Measurements from ENCODE around the gene ACYP1. TPM values are rescaled to one million over a fixed set of nuclear protein-coding genes. Genes with fewer than 3 reads are reported as not detected.

Gene ACYP1
- total RNA-seq: 3.5 TPM

DNA sequence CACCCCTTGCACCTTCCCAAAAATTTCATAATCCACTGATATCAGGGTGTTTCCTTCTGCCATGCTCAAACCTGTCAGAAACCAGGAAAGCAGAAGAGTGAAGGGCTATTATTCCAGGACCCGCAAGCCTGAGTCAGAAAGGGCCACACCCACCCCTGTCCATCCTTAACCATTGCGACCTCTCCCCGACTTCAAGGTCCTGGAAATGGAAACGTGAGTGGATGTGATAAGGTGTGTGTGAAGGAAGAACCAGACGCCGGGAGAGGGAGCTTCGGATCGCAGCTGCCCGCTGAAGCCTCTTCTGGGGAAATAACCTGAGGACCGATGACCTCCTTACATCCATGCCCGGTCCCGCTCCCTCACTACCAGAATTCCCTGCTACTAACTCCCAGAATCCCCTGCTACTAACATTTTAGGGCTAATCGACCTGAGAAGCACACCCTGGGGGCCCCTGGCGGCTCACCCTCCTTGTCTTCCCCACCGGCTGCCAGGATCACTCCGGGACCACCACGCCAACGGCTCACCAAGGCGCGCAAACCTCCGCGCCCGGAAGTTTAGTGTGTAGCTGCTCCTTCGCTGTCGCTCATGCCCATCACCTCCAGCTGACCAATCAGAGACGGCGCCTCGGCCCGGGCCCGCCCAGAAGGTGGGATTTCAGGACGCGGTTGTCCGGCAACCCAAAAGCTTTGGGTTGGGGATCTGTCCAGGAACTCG, at the start of gene ACYP1:
Gene ACYP1 (minus strand): TSS at position 534 of the 714 bp plus-strand sequence. CDS start 471 bp downstream, at position 63.
- Histone ChIP-seq H3K4me1 (ENCODE audit: insufficient read depth, low read length) (peaks cover 21% of the 10 kb centered on the region), H3K4me3 (ENCODE audit: low read length) (peak within 1 kb of the TSS; percentile 91), H3K9me3 (ENCODE audit: low read depth, low read length) (no peaks in the 10 kb centered on the region), H3K27me3 (ENCODE audit: insufficient read depth, low read length) (no peaks in the 10 kb centered on the region)

GRCh38 chr14:75109877-75110276, 46.1 kb upstream of the ACYP1 start:
- H3K9me3 ChIP-seq (ENCODE audit: low read depth, low read length): no peaks in the 10 kb centered on the region
- H3K4me1 ChIP-seq (ENCODE audit: insufficient read depth, low read length): no peaks in the 10 kb centered on the region
- H3K27me3 ChIP-seq (ENCODE audit: insufficient read depth, low read length): no peaks in the 10 kb centered on the region
- no peak overlapping the region for H3K4me3 ChIP-seq (ENCODE audit: low read length)

DNA sequence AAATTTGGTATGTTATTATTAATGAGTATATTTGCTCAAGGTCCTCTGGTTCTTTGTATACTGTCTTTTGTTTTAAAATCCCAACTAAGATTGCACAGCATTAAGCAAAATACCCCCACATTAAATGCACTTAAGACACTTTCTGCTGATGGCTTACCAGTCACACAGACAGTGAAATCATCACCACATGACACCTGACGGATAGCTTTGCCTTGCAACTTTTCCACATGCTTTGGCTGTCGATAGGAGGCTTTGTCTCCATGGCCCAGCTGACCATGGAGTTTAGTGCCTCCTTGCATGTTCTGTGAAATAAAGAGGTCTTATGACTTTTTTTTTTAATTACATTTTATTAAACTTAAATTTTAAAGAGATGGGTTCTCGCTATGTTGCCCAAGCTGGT, 43.4 kb upstream of the ACYP1 start:
- Histone ChIP-seq H3K9me3 (ENCODE audit: low read depth, low read length) (no peaks in the 10 kb centered on the region), H3K27me3 (ENCODE audit: insufficient read depth, low read length) (no peaks in the 10 kb centered on the region), H3K4me1 (ENCODE audit: insufficient read depth, low read length) (no peaks in the 10 kb centered on the region), H3K4me3 (ENCODE audit: low read length) (no peak overlapping the region)

DNA sequence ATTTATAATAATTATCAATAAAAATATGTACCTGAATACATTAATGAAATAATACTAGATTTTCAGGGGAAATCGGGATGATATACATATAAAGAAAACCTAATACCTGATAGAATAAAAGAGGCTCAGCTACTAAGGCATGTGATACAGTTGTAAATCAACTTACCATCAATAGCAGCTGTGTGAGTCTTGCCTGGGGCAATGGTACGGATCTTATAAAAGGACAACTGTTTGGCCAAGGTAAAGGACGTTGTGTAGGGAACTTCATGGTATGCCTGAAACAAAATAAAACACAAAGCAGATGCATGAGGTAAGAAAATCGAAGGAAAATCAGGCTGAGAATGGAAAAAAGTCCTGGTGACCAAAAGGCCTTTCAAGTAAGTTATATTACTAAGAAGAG, 37.7 kb upstream of the ACYP1 start:
- no peaks in the 10 kb centered on the region for H3K9me3 ChIP-seq (ENCODE audit: low read depth, low read length)
- H3K4me3 ChIP-seq (ENCODE audit: low read length): no peak overlapping the region
- no peaks in the 10 kb centered on the region for H3K4me1 ChIP-seq (ENCODE audit: insufficient read depth, low read length)
- no peaks in the 10 kb centered on the region for H3K27me3 ChIP-seq (ENCODE audit: insufficient read depth, low read length)

GRCh38 chr14:75098682-75099081, 34.9 kb upstream of the ACYP1 start:
- Histone ChIP-seq H3K27me3 (ENCODE audit: insufficient read depth, low read length) (no peaks in the 10 kb centered on the region), H3K4me1 (ENCODE audit: insufficient read depth, low read length) (no peaks in the 10 kb centered on the region), H3K4me3 (ENCODE audit: low read length) (no peak overlapping the region), H3K9me3 (ENCODE audit: low read depth, low read length) (no peaks in the 10 kb centered on the region)

- H3K27me3 ChIP-seq (ENCODE audit: insufficient read depth, low read length): no peaks in the 10 kb centered on the region
- H3K4me1 ChIP-seq (ENCODE audit: insufficient read depth, low read length): no peaks in the 10 kb centered on the region
- H3K4me3 ChIP-seq (ENCODE audit: low read length): no peak overlapping the region
- no peaks in the 10 kb centered on the region for H3K9me3 ChIP-seq (ENCODE audit: low read depth, low read length)
Observed at GRCh38 chr14:75098212-75098611, 34.4 kb upstream of the ACYP1 start.

DNA sequence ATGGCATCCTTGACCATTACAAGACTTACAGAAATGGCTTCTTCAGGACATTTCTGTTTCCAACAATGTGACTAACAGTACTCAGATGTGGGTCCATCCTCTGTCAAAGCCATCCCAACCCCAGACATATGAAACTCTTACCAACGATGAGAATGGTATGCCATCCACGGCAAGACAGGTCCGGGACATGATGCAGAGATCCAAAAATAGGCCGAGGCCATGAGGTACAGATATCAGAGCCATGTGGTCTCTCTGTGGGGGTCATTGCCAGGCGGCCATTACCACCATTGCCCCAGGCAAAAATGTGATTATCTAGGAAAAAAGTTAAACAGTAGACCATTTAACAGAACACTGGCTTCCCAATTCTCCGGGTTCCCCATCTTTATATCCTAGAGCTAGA, 33.1 kb upstream of the ACYP1 start:
- Histone ChIP-seq H3K27me3 (ENCODE audit: insufficient read depth, low read length) (no peaks in the 10 kb centered on the region), H3K9me3 (ENCODE audit: low read depth, low read length) (no peaks in the 10 kb centered on the region), H3K4me3 (ENCODE audit: low read length) (no peak overlapping the region), H3K4me1 (ENCODE audit: insufficient read depth, low read length) (no peaks in the 10 kb centered on the region)

DNA sequence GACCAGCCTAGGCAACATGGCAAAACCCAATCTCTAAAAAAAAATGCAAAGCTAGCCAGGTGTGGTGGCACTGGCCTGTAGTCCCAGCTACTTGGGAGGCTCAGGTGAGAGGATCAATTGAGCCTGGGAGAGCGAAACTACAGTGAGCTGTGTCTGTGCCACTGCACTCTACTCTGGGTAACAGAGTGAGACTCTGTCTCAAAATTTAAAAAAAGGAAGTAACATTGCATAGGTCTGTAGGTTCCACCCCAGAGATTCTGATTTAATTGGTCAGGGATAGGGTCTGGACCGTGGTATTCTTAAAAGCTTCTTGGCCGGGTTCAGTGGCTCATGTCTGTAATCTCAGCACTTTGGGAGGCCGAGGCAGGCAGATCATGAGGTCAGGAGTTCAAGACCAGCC, 31.9 kb upstream of the ACYP1 start:
- Histone ChIP-seq H3K27me3 (ENCODE audit: insufficient read depth, low read length) (no peaks in the 10 kb centered on the region), H3K9me3 (ENCODE audit: low read depth, low read length) (no peaks in the 10 kb centered on the region), H3K4me1 (ENCODE audit: insufficient read depth, low read length) (no peaks in the 10 kb centered on the region), H3K4me3 (ENCODE audit: low read length) (no peak overlapping the region)

DNA sequence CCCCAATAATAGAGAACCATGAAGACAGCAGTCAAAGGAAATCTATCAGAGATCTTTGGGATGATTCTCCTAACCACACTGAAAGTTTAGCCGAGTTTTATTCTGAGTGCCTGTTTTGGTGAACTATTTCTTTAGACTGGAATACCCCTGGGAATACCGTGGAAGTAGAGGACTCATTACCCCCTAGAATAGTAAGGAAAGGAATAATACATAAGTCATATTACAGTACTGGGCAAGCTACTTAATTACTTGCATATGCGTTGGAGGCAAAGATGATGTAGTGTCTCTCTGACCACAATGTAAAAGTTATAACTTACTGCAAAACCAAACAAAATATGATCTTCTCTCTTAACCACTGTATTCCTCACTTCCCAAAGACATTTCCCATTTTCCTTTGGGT, 31.1 kb upstream of the ACYP1 start:
- no peaks in the 10 kb centered on the region for H3K4me1 ChIP-seq (ENCODE audit: insufficient read depth, low read length)
- no peaks in the 10 kb centered on the region for H3K9me3 ChIP-seq (ENCODE audit: low read depth, low read length)
- no peaks in the 10 kb centered on the region for H3K27me3 ChIP-seq (ENCODE audit: insufficient read depth, low read length)
- H3K4me3 ChIP-seq (ENCODE audit: low read length): no peak overlapping the region

GRCh38 chr14:75092698-75093097, 28.9 kb upstream of the ACYP1 start:
- no peak overlapping the region for H3K4me3 ChIP-seq (ENCODE audit: low read length)
- H3K27me3 ChIP-seq (ENCODE audit: insufficient read depth, low read length): no peaks in the 10 kb centered on the region
- H3K9me3 ChIP-seq (ENCODE audit: low read depth, low read length): no peaks in the 10 kb centered on the region
- no peaks in the 10 kb centered on the region for H3K4me1 ChIP-seq (ENCODE audit: insufficient read depth, low read length)

DNA sequence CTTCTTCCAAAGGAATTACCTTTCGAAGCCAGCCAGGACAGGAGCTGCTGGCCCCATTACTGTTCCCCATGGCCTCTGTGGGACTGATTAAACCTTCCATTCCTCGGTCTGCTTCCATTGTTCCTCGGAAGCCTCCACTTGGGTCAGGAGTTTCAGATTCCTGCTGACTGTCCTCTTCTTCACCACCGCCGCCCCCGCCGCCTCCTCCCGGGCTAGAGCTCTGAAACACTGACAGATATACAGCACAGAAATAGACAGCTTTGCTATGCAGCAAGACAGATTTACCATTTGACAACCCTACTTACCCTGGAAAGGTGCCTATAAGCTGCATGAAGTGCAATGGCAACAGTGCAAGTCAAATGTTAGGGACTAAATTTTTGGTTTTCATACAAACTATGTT, 27.4 kb upstream of the ACYP1 start:
- no peaks in the 10 kb centered on the region for H3K9me3 ChIP-seq (ENCODE audit: low read depth, low read length)
- H3K27me3 ChIP-seq (ENCODE audit: insufficient read depth, low read length): no peaks in the 10 kb centered on the region
- no peak overlapping the region for H3K4me3 ChIP-seq (ENCODE audit: low read length)

DNA sequence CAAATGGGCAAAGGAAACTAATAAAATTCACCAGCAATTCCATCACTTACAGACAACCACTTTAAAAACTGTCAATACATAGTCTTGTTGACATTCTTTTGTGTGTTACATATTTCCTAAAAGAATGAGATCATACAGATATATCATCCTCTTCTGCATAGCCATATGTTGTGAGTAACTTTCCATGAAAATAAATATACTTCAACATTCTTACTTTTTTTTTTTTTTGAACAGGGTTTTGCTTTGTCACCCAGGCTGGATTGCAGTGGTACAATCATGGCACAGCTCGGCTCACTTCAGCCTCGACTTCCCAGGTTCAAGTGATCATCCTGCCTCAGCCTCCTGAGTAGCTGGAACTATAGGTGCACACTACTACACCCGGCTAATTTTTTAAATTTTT, 26.5 kb upstream of the ACYP1 start:
- H3K27me3 ChIP-seq (ENCODE audit: insufficient read depth, low read length): no peaks in the 10 kb centered on the region
- H3K4me3 ChIP-seq (ENCODE audit: low read length): no peak overlapping the region
- H3K9me3 ChIP-seq (ENCODE audit: low read depth, low read length): no peaks in the 10 kb centered on the region

More for the DNA sequence above, 27.4 kb upstream of the ACYP1 start:
- H3K4me1 ChIP-seq (ENCODE audit: insufficient read depth, low read length): no peaks in the 10 kb centered on the region

GRCh38 chr14:75088566-75089373, 24.9 kb upstream of the ACYP1 start:
- H3K27me3 ChIP-seq (ENCODE audit: insufficient read depth, low read length): no peaks in the 10 kb centered on the region
- no peak overlapping the region for H3K4me3 ChIP-seq (ENCODE audit: low read length)
- no peaks in the 10 kb centered on the region for H3K4me1 ChIP-seq (ENCODE audit: insufficient read depth, low read length)
- H3K9me3 ChIP-seq (ENCODE audit: low read depth, low read length): no peaks in the 10 kb centered on the region

More for the DNA sequence above, 26.5 kb upstream of the ACYP1 start:
- no peaks in the 10 kb centered on the region for H3K4me1 ChIP-seq (ENCODE audit: insufficient read depth, low read length)

DNA sequence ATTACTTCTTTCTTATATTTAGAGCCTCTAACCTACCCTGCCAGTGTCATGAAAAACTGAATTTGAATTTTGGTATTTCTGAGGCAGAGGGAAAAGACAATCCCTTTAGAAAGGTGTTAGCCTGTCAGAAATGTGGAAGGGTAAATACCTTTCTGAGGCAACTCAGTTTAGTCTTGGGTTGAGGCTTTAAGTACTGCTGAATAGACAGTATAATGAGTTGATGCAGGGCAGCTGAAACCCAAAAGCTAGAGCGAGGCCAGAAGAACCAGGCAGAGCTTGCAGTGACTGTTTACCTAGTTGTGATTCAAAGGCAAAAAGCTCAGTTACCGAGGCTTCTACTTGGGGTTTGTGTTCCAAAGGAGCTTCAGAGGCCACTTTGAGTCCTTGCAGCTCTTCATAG, 24.3 kb upstream of the ACYP1 start:
- no peaks in the 10 kb centered on the region for H3K27me3 ChIP-seq (ENCODE audit: insufficient read depth, low read length)
- no peaks in the 10 kb centered on the region for H3K9me3 ChIP-seq (ENCODE audit: low read depth, low read length)
- H3K4me3 ChIP-seq (ENCODE audit: low read length): no peak overlapping the region
- H3K4me1 ChIP-seq (ENCODE audit: insufficient read depth, low read length): no peaks in the 10 kb centered on the region

DNA sequence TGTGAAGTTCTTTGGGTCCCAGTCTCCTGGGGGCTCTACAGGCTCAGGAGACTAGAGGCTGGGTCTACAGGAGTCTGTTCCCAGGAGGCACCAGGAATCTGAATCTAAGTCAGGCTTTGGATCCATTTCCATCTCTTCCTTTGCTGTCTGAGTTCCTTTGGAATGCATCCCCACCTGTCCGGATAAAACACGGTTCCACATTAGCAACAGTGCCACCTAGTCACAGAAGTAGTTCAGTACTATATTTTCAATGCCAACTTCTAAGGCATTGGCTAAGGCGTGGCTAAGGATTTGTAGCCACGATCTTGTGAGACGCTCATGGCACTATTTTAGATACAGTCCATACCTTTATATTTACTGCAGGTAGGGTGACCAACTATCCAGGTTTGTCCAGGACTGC, 20.7 kb upstream of the ACYP1 start:
- H3K9me3 ChIP-seq (ENCODE audit: low read depth, low read length): no peaks in the 10 kb centered on the region
- no peak overlapping the region for H3K4me3 ChIP-seq (ENCODE audit: low read length)
- no peaks in the 10 kb centered on the region for H3K27me3 ChIP-seq (ENCODE audit: insufficient read depth, low read length)
- no peaks in the 10 kb centered on the region for H3K4me1 ChIP-seq (ENCODE audit: insufficient read depth, low read length)

- no peak overlapping the region for H3K4me3 ChIP-seq (ENCODE audit: low read length)
- no peaks in the 10 kb centered on the region for H3K9me3 ChIP-seq (ENCODE audit: low read depth, low read length)
- H3K27me3 ChIP-seq (ENCODE audit: insufficient read depth, low read length): no peaks in the 10 kb centered on the region
- H3K4me1 ChIP-seq (ENCODE audit: insufficient read depth, low read length): no peaks in the 10 kb centered on the region
Observed at GRCh38 chr14:75083271-75083670, 19.4 kb upstream of the ACYP1 start.

Measured in mononuclear cell (primary cell).